HG03342 (cell line): ENCODE results near the gene CDHR2.

ENCODE experiments used
- ATAC-seq: cut with Tn5 transposase; IDR thresholded peaks from one replicate; pipeline ENCODE4 v1.9.1; 2021; ENCODE audit warnings: mild to moderate bottlenecking, moderate library complexity; ENCODE audit not compliant: unreplicated experiment

CDHR2 gene

GRCh38 chr5:176527246-176528222, 21.6 kb upstream of the CDHR2 start:
- no peak for ATAC-seq

DNA sequence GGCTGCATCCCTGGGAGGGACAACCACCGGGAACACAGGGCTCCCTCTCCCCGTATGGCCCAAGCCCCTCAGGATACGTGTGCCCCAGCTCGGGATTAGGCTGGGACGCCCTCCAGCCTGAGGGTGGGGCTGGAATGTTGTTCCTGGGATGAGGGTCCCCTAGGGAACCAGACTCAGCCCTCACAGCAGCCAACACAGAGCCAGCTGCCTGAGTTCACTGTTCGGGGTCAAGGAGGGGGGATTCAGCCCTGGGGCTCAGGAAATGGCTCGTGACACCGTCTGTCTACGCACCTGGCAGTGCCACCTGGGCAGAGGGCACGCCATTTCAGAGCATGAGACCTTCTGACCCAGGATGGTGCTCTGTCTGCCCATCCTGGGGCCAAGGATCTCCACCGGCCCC, 20.8 kb upstream of the CDHR2 start:
- no peak for ATAC-seq

- ATAC-seq = no peak
Measured at GRCh38 chr5:176528761-176529115, 20.4 kb upstream of the CDHR2 start.

- ATAC-seq = no peak
Measured at GRCh38 chr5:176529116-176529740, 19.9 kb upstream of the CDHR2 start.

DNA sequence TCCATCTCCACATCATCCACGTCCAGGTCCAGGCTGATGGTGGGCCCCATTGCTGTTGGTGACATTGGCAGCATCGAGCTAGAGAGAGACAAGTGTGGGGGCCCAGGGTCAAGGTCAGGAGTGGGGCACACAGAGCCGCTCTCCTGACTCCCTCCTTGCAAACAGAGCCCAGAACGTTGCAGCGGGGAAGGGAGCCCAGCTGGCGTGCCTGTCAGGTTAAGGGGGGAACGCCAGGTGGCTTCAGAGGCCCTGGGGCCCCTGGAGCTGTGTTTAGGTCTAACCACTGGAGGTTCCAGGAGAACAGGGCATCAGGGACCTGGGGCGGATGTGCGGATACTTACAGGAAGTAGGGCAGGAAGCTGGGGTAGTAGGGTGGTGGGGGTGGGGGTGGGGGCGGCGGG, 19.4 kb upstream of the CDHR2 start:
- no peak for ATAC-seq

DNA sequence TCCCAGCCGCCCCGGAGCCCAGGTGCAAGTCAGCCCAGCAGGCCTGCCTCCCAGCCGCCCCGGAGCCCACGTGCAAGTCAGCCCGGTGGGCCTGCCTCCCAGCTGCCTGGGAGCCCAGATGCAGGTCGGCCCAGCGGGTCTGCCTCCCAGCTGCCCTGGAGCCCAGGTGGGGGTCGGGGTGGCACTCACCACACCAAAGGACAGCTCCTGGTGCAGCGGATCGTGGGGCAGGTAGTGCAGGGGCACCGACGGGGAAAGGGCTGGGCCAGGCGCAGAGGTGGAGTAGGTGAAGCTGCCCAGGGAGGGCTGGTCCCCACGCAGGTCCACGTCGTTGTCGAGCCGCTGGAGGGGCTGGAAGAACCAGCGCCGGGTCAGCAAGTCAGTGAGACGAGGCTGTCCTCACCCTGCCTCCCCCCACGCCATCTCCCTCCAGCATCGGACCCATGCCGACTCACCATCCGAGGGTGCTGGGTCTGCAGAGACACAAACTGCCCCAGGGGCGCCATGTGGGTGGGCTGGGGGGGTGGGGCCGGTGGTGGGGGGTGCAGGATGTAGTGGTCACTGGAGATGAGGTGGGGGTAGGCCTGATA, 18.7 kb upstream of the CDHR2 start:
- ATAC-seq = no peak

- ATAC-seq = no peak
Measured at GRCh38 chr5:176530983-176531901, 17.9 kb upstream of the CDHR2 start.

DNA sequence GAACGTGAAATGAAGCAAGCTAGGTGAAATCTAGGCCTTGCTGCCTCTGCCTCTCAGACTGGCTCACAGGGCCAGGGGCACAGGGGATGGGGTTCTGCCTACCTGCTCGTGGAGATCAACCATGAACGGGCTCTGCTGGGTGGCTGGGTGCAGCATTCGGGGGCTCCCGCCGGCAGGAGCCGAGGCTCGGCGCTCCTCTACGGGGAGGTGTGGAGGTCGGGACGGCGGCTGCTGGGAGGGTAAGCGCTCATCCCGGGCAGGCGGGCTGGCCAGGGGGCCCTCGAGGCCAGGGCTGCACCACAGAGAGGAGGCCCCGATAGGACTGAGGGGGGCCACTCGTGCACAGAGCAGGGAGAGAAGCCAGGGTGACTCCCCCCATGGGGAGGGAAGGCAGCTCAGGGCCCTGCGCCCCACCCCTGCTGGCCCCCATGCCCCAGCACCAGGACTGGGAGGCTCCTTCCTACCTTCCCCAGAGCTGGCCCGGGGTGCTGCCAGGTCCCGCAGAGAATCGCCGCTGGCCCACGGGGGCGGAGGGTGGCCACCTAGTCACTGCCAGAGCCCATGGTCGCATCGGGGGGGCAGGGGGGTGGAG, 17.1 kb upstream of the CDHR2 start:
- no peak for ATAC-seq

DNA sequence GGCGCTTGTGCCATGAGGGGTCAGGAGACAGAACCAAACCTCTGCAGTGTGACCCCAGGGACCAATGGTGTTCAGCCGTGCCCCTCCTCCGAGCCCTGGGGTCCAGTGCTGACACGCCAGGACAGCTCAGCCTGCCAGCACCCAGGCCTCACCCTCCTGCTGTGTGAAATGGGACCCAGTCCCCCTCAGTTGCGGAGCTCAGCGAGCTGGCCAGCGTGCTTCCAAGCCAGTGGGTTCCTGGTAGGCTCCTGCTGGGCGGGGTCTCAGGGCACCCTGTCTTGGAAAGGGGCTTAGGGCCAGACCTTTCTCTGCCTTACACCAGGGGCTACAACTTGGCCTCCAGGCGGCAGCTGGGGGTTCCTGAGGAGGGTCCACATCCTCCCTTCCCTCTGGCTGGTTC, 16.3 kb upstream of the CDHR2 start:
- ATAC-seq = no peak

GRCh38 chr5:176533390-176533789, 15.8 kb upstream of the CDHR2 start:
- ATAC-seq = no peak

- no peak for ATAC-seq
Measured at GRCh38 chr5:176533894-176534611, 15.1 kb upstream of the CDHR2 start.

DNA sequence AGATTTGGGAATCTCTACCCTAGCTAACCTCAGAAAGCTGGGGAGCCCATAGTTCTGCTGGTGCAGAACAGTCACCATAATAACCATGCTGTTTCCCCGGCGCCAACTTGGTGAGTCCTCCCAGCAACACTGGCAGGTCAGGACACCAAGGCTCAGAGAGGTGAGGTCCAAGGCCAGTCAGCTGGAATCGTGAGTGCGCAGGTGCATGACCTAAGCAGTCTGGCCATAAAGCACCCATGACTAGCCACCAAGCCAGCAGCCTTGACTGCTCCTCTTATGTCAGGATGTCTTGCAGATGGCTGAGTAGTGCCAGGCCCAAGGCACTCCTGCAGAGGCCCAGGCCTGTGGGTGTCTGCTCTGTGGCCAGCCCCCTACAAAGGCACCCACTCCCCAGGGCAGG, 14.5 kb upstream of the CDHR2 start:
- no peak for ATAC-seq

- no peak for ATAC-seq
Measured at GRCh38 chr5:176535101-176535663, 14.0 kb upstream of the CDHR2 start.

GRCh38 chr5:176535664-176536131, 13.4 kb upstream of the CDHR2 start:
- no peak for ATAC-seq

GRCh38 chr5:176536132-176536901, 12.8 kb upstream of the CDHR2 start:
- no peak for ATAC-seq

GRCh38 chr5:176536902-176537553, 12.1 kb upstream of the CDHR2 start, which contains the start of gene RNF44:
RNF44 (minus strand) TSS chr5:176537402; CDS start chr5:176532472, 4,930 bp downstream.
- peak; percentile 54 for ATAC-seq

GRCh38 chr5:176537554-176538229, 11.4 kb upstream of the CDHR2 start:
- ATAC-seq = peak; percentile 68
